ENCODE results near the gene HS3ST6.

The HS3ST6 gene

DNA sequence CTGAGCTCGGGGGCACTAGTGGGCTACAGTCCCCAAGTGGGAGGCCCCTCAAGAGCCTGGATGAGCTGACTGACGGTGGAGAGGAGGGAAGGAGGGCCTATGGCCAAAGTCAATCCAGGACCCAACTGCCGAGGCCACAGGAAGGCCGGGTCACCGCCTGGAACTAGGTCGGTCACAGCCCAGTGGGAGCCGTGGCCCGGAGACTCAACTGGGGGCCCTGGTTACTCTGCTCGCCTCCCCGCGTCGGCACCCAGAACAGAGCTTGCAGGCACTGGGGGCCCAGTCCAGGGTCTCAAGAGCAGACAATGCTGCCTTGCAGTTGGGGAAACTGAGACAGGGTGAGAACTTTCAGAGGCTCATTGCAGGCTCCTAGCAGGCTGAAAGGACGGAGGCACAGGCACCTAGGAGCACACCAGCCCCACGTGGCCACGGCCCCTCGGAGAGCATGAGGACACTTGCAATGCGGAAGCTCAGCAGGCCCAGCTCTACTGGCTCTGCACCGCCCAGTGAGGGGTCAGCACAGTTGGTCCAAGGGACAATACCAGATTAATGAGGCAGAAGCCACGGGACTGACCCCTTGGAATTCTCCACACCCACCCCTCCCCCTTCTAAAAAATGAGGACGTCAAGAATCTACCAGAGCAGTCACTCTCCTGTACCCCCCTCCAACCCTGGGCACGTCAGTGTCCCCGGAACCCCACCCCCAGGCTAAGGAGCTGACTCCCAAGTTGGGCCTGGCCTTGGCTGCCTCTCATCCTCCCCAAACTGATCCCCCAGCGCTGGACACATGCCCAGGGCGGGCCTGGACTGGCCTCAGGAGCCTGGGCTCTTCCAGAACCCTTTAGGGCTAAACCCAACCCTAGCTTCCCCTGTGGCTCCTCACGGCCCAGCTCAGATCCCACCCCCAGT lies 2.2 kb downstream of the HS3ST6 start:
- no peak for DNase-seq (ENCODE audit: low read depth, low spot score)
- H3K9me3 ChIP-seq (ENCODE audit: low read depth, low read length): no peaks in the 10 kb centered on the region
- H3K27ac ChIP-seq: no peak overlapping the region
- H3K36me3 ChIP-seq (ENCODE audit: insufficient read depth, low read length): no peaks in the 10 kb centered on the region
- TF ChIP-seq EZH2 (IDR thresholded peaks at IDR 0.05) (no peak), FOXP2 (optimal IDR thresholded peaks at IDR 0.05; ENCODE audit: control extremely low read depth, extremely low read length, insufficient read depth) (no peak), POLR2AphosphoS5 (IDR thresholded peaks at IDR 0.05; ENCODE audit: borderline replicate concordance, low read depth, low read length) (no peak)
- H3K4me3 ChIP-seq: no peak overlapping the region
- no peak overlapping the region for H3K9ac ChIP-seq (ENCODE audit: insufficient read length)

DNA sequence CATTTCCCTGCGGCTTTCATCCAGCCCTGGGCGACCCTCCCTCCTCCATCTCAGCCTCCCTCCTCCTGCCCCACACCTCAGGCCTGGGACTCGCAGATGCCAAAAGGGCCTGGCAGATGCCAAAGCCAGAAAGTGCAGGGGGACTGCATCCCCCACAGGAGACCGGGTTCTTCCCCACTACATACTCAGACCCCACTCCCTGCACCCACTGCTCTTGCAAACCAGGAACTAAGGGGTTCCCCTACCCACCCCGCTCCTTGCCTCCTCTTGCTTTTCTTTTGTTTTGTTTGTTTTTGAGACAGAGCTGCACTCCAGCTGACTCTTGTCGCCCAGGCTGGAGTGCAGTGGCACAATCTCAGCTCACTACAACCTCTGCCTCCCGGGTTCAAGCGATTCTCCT lies 3.2 kb downstream of the HS3ST6 start:
- Histone ChIP-seq H3K27ac (no peak overlapping the region), H3K4me3 (no peak overlapping the region), H3K9me3 (ENCODE audit: low read depth, low read length) (no peaks in the 10 kb centered on the region), H3K36me3 (ENCODE audit: insufficient read depth, low read length) (no peaks in the 10 kb centered on the region), H3K9ac (ENCODE audit: insufficient read length) (no peak overlapping the region)
- DNase-seq (ENCODE audit: low read depth, low spot score): no peak
- TF ChIP-seq POLR2AphosphoS5 (IDR thresholded peaks at IDR 0.05; ENCODE audit: borderline replicate concordance, low read depth, low read length) (no peak), EZH2 (IDR thresholded peaks at IDR 0.05) (no peak), FOXP2 (optimal IDR thresholded peaks at IDR 0.05; ENCODE audit: control extremely low read depth, extremely low read length, insufficient read depth) (no peak)

DNA sequence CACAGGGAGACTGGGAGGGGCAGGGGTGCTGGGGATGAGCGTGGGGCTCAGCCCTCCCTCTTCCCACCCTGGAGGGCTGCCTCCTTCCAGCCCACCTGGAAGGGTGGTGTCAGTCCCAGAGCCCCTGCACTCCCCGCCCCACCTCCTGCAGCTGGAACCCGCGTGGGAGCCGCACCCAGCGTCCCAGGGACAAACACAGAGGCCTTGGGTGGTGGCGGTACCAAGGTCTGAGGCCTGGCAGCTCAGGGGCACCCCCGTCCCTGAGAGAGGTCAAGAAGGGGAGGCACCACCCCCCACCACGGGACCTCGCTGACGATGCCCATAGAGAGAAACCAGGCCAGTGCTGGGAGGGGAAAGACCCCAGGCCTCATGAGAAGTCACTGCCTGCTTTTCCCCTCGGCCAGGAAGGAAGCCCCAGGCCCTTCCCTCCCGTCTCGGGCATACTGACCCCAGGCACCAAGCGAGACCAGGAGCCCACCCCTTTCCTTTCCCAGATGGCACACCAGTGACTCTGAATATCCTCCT lies 4.1 kb downstream of the HS3ST6 start:
- H3K9ac ChIP-seq (ENCODE audit: insufficient read length): no peak overlapping the region
- no peaks in the 10 kb centered on the region for H3K9me3 ChIP-seq (ENCODE audit: low read depth, low read length)
- DNase-seq (ENCODE audit: low read depth, low spot score): no peak
- H3K27ac ChIP-seq: no peak overlapping the region
- no peaks in the 10 kb centered on the region for H3K36me3 ChIP-seq (ENCODE audit: insufficient read depth, low read length)
- H3K4me3 ChIP-seq: no peak overlapping the region
- TF ChIP-seq EZH2 (IDR thresholded peaks at IDR 0.05): no peak
- TF ChIP-seq FOXP2 (optimal IDR thresholded peaks at IDR 0.05; ENCODE audit: control extremely low read depth, extremely low read length, insufficient read depth): no peak
- TF ChIP-seq POLR2AphosphoS5 (IDR thresholded peaks at IDR 0.05; ENCODE audit: borderline replicate concordance, low read depth, low read length): no peak

DNA sequence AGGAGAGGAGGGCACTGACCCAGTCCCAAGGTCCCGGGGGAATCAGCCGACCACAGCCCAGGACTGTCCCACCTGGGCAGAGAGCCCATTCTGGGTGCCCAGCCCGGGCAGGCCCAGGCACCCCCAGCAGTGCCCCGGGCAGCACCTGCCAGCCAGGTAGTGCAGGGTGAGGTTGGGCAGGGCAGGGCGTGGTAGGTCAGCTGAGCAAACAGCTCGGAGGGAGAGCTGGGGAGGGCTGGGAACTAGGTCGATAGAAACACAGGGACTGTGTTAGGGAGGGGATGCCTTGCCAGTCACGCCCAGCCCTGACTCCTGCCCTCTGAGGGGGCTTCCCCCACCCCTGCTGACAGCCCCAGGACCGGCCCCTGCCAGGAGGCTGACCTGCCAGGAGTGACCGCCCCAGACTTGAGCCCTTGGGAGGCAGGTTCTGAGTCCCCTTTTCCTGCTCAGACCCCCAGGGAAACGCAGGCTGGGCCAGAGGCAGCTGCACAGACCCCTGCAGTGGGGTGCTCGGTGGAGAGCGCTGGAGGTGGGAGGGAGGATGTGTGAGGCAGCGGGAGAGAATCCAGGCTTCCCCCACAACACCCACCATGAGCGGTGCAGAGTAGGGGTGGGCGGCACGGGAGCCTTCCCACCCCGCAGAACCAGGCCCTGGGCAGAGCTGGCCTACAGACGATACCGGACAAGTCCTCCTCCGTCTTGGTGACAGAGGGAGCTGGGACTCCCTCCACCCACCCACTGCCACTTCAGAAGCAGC lies 4.7 kb downstream of the HS3ST6 start:
- Histone ChIP-seq H3K27ac (no peak overlapping the region), H3K9me3 (ENCODE audit: low read depth, low read length) (no peaks in the 10 kb centered on the region), H3K9ac (ENCODE audit: insufficient read length) (no peak overlapping the region), H3K4me3 (no peak overlapping the region), H3K36me3 (ENCODE audit: insufficient read depth, low read length) (no peaks in the 10 kb centered on the region)
- no peak for TF ChIP-seq POLR2AphosphoS5 (IDR thresholded peaks at IDR 0.05; ENCODE audit: borderline replicate concordance, low read depth, low read length)
- no peak for TF ChIP-seq FOXP2 (optimal IDR thresholded peaks at IDR 0.05; ENCODE audit: control extremely low read depth, extremely low read length, insufficient read depth)
- no peak for TF ChIP-seq EZH2 (IDR thresholded peaks at IDR 0.05)
- no peak for DNase-seq (ENCODE audit: low read depth, low spot score)

DNA sequence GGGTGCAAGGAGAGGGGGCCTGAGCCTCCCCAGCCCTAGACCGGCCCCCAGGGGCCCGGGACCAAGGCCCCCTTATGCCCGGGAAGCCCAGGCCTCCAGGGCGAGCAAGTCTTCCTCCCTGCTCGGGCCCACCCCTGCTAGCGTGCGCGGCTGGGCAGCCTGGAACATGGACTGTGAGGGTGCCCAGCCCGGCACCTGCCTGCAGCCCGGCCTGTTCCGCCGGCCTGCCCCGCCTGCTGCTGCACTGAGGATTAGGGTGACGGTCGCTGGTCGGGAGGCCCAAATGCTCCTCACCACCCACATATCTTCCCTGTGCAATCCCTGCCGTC lies 6.0 kb downstream of the HS3ST6 start:
- no peaks in the 10 kb centered on the region for H3K9me3 ChIP-seq (ENCODE audit: low read depth, low read length)
- no peaks in the 10 kb centered on the region for H3K36me3 ChIP-seq (ENCODE audit: insufficient read depth, low read length)
- H3K9ac ChIP-seq (ENCODE audit: insufficient read length): no peak overlapping the region
- no peak overlapping the region for H3K4me3 ChIP-seq
- DNase-seq (ENCODE audit: low read depth, low spot score): no peak
- H3K27ac ChIP-seq: no peak overlapping the region
- no peak for TF ChIP-seq FOXP2 (optimal IDR thresholded peaks at IDR 0.05; ENCODE audit: control extremely low read depth, extremely low read length, insufficient read depth)
- TF ChIP-seq EZH2 (IDR thresholded peaks at IDR 0.05): no peak
- no peak for TF ChIP-seq POLR2AphosphoS5 (IDR thresholded peaks at IDR 0.05; ENCODE audit: borderline replicate concordance, low read depth, low read length)

DNA sequence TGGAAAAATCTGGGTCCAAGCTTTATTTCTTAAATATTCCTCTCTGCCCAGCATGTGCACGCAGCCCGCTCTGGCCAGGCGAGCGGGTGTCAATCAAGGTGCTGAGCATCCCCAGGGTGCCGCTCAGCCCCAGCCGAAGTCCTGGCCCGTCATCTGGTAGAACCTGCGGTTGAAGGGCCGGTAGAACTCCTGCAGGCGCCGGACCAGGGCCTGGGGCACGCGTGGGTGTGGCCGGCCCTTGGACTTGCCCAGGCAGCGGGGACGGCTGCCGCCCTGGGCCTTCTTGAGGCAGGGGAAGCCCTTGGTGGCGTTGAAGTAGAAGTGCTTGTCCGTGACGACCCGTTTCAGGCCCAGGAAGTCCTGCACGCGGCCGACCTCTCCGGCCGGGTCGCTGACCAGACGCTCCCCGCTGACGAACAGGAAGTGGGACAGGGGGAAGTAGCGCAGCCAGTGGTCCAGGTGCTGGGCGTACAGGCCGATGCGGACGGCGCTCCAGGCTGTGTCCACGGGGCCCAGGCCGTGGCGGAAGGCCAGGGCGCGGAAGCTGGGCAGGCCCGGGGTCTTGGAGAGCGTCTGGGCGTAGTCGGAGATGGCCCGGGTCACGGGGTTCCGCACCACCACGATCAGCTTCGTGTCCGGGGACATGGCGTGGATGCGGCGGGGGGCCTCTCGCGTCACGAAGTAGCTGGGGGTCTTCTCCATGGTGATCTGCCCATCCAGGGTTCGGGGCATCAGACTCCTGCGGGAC lies 6.6 kb downstream of the HS3ST6 start:
- H3K9ac ChIP-seq (ENCODE audit: insufficient read length): no peak overlapping the region
- H3K27ac ChIP-seq: no peak overlapping the region
- DNase-seq (ENCODE audit: low read depth, low spot score): no peak
- no peak overlapping the region for H3K4me3 ChIP-seq
- H3K9me3 ChIP-seq (ENCODE audit: low read depth, low read length): no peaks in the 10 kb centered on the region
- TF ChIP-seq EZH2 (IDR thresholded peaks at IDR 0.05) (no peak), FOXP2 (optimal IDR thresholded peaks at IDR 0.05; ENCODE audit: control extremely low read depth, extremely low read length, insufficient read depth) (no peak), POLR2AphosphoS5 (IDR thresholded peaks at IDR 0.05; ENCODE audit: borderline replicate concordance, low read depth, low read length) (no peak)
- no peaks in the 10 kb centered on the region for H3K36me3 ChIP-seq (ENCODE audit: insufficient read depth, low read length)

DNA sequence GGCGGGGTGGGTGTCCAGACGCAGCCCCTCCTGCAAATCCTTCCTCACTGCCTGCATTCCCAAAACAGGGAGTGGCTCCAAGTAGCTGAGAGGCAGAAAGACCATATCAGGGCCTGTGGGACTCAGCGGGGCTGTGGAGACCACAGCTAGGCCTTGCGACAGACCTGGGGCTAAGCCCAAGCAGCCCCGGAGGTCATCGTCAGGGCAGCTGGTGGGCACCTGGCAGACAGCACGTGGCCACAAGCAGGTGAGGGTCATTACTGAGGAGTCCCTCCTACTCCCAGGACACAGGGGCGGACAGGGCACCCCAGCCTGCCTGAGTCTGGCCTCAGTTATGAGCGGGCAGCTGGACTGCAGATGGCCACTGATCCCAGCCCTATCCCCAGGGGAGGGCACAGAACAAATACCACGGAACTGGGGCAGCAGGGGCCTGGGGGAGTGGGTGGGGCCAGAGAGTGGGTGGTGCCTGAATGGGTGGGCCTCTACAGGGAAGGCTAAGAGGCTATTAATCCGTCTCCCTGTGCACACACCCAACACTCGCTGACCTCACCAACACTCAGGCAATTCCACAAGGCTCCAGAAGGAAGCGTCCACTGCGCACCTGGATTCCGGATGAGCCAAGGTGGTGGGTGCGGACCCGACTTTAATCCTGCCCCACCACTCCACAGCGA lies 8.5 kb downstream of the HS3ST6 start:
- Histone ChIP-seq H3K4me3 (no peak overlapping the region), H3K27ac (no peak overlapping the region), H3K36me3 (ENCODE audit: insufficient read depth, low read length) (no peaks in the 10 kb centered on the region), H3K9ac (ENCODE audit: insufficient read length) (no peak overlapping the region), H3K9me3 (ENCODE audit: low read depth, low read length) (no peaks in the 10 kb centered on the region)
- TF ChIP-seq FOXP2 (optimal IDR thresholded peaks at IDR 0.05; ENCODE audit: control extremely low read depth, extremely low read length, insufficient read depth): no peak
- no peak for TF ChIP-seq EZH2 (IDR thresholded peaks at IDR 0.05)
- TF ChIP-seq POLR2AphosphoS5 (IDR thresholded peaks at IDR 0.05; ENCODE audit: borderline replicate concordance, low read depth, low read length): no peak
- DNase-seq (ENCODE audit: low read depth, low spot score): no peak
